ENCODE measurements around the gene NLGN4X.

The NLGN4X gene

GRCh38 chrX:6149060-6149872 is 79.4 kb downstream of the NLGN4X start:
- no peak for DNase-seq

GRCh38 chrX:6134255-6134654 is 94.4 kb downstream of the NLGN4X start:
- no peak for DNase-seq

GRCh38 chrX:6132970-6133369 is 95.7 kb downstream of the NLGN4X start:
- no peak for DNase-seq

GRCh38 chrX:6131287-6131686 is 97.4 kb downstream of the NLGN4X start:
- no peak for DNase-seq

- no peak for DNase-seq
Measured at GRCh38 chrX:6129195-6129594, 99.5 kb downstream of the NLGN4X start.

- DNase-seq = no peak
Measured at GRCh38 chrX:6120329-6120728, 108.3 kb downstream of the NLGN4X start.

GRCh38 chrX:6095469-6095868 is 133.2 kb downstream of the NLGN4X start:
- no peak for DNase-seq

- DNase-seq = no peak
Measured at GRCh38 chrX:6074532-6074931, 154.1 kb downstream of the NLGN4X start.

- no peak for DNase-seq
Measured at GRCh38 chrX:6071731-6072130, 156.9 kb downstream of the NLGN4X start.

GRCh38 chrX:6067600-6067999 is 161.1 kb downstream of the NLGN4X start:
- no peak for DNase-seq

GRCh38 chrX:6053141-6053540 is 175.5 kb downstream of the NLGN4X start:
- no peak for DNase-seq

GRCh38 chrX:6052111-6052745 is 176.4 kb downstream of the NLGN4X start:
- DNase-seq = no peak

- DNase-seq = no peak
Measured at GRCh38 chrX:6049132-6049531, 179.5 kb downstream of the NLGN4X start.

GRCh38 chrX:6041630-6042029 is 187.0 kb downstream of the NLGN4X start:
- DNase-seq = no peak

GRCh38 chrX:6029014-6029413 is 199.7 kb downstream of the NLGN4X start:
- no peak for DNase-seq

GRCh38 chrX:6026980-6027379 is 201.7 kb downstream of the NLGN4X start:
- no peak for DNase-seq

GRCh38 chrX:6026429-6026828 is 202.2 kb downstream of the NLGN4X start:
- no peak for DNase-seq

GRCh38 chrX:6024204-6024603 is 204.5 kb downstream of the NLGN4X start:
- DNase-seq = no peak

GRCh38 chrX:6021316-6022091 is 207.2 kb downstream of the NLGN4X start:
- DNase-seq = no peak

GRCh38 chrX:6019076-6019475 is 209.6 kb downstream of the NLGN4X start:
- DNase-seq = no peak

- DNase-seq = no peak
Measured at GRCh38 chrX:6015423-6015822, 213.2 kb downstream of the NLGN4X start.

- no peak for DNase-seq
Measured at GRCh38 chrX:6012357-6012756, 216.3 kb downstream of the NLGN4X start.

- DNase-seq = no peak
Measured at GRCh38 chrX:6005856-6006255, 222.8 kb downstream of the NLGN4X start.

GRCh38 chrX:6004529-6004928 is 224.1 kb downstream of the NLGN4X start:
- no peak for DNase-seq
